ENCODE results near the gene NRXN3. TPM values are rescaled to one million over a fixed set of nuclear protein-coding genes. Genes with fewer than 3 reads are reported as not detected.

NRXN3 gene
- total and polyA plus RNA-seq, 4 donors, result 0.07 to 1.2 (median 0.23) TPM

DNA sequence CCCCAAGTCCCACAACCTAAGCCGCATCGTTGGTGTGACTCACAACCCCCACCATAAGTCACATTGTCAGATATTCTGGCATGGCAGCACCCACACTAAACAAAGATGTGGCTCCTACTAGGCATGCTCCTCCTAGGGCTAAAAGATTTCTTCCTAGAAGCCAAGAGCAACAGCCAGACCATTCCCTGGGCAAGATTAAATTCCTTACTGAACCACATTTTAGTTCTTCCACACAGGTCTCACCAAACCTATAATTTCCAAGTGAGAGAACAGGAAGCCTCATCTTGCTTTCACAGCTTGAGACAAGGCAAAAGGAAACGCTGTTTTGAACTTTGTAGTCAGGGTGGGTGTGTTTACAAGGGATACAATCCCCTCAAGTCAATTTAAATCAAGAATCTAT lies 1408.3 kb downstream of the NRXN3 start:
- WGBS, result 67% methylated on average over 3 of the region's 3 CpGs

DNA sequence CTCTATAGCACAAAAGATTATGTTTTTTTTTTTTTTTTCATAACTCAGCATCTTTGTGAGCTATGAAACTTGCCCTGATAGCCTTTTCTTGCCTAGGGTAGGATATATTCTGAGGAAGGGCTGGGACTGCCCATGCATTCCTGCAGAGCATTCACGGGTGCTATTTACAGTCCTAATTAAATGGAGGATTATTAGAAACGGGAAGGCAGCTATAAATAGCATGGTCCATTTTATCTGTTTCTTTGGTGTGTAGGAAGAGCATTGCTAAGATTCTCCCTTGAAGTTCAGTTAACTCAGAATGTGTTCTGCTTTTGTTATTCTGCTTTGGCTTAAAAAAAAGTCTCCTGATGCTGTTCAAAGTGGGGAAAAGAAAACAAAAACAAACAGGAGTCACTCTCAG lies 1410.2 kb downstream of the NRXN3 start:
- Histone ChIP-seq H3K36me3 (ENCODE audit: control insufficient read depth in 4 of 4, insufficient read depth in 3 of 4, low read depth in 1 of 4, low read length in 3 of 4) (no peaks in the 10 kb centered on the region), H3K4me3 (ENCODE audit: low read depth in 1 of 3, low read length in 3 of 3) (no peak overlapping the region), H3K4me1 (ENCODE audit: control insufficient read depth in 4 of 4, insufficient read depth in 4 of 4, low read length in 3 of 4) (no peaks in the 10 kb centered on the region), H3K9me3 (ENCODE audit: control insufficient read depth in 4 of 4, low read length in 3 of 4) (no peaks in the 10 kb centered on the region), H3K9ac (ENCODE audit: low read depth in 1 of 2, low read length in 2 of 2) (no peak overlapping the region), H3K27me3 (ENCODE audit: control insufficient read depth in 4 of 4, insufficient read depth in 4 of 4, low read length in 3 of 4) (no peaks in the 10 kb centered on the region), H3K27ac (ENCODE audit: low read depth in 1 of 2, low read length in 2 of 2) (no peak overlapping the region)
- 38% methylated on average over 2 of the region's 2 CpGs for WGBS
- TF ChIP-seq NR2F2 (IDR thresholded peaks at IDR 0.05) (no peak), RXRA (IDR thresholded peaks at IDR 0.05) (no peak), YY1 (IDR thresholded peaks at IDR 0.05) (no peak), JUND (IDR thresholded peaks at IDR 0.05) (no peak), RAD21 (IDR thresholded peaks at IDR 0.05) (no peak), SP1 (IDR thresholded peaks at IDR 0.05) (no peak), HNF4A (conservative IDR thresholded peaks at IDR 0.05) (no peak), GABPA (IDR thresholded peaks at IDR 0.05 in 1 of 2, conservative IDR thresholded peaks at IDR 0.05 in 1 of 2) (no peak)
- TF ChIP-seq, protein P1, sequence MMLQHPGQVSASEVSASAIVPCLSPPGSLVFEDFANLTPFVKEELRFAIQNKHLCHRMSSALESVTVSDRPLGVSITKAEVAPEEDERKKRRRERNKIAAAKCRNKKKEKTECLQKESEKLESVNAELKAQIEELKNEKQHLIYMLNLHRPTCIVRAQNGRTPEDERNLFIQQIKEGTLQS (IDR thresholded peaks at IDR 0.05), result no peak
- no peak for DNase-seq (ENCODE audit: low spot score)

More for the DNA sequence above, 1408.3 kb downstream of the NRXN3 start:
- TF ChIP-seq RXRA (IDR thresholded peaks at IDR 0.05) (no peak), FOXA2 (IDR thresholded peaks at IDR 0.05) (no peak), HNF4A (conservative IDR thresholded peaks at IDR 0.05) (no peak), TAF1 (conservative IDR thresholded peaks at IDR 0.05) (no peak), RAD21 (IDR thresholded peaks at IDR 0.05) (no peak), JUND (IDR thresholded peaks at IDR 0.05) (no peak), SP1 (IDR thresholded peaks at IDR 0.05) (no peak), GABPA (IDR thresholded peaks at IDR 0.05 in 1 of 2, conservative IDR thresholded peaks at IDR 0.05 in 1 of 2) (no peak), NR2F2 (IDR thresholded peaks at IDR 0.05) (no peak), EGR1 (IDR thresholded peaks at IDR 0.05; ENCODE audit: low read depth in 2 of 2) (no peak), FOXA1 (IDR thresholded peaks at IDR 0.05) (no peak)
- TF ChIP-seq, protein P2, sequence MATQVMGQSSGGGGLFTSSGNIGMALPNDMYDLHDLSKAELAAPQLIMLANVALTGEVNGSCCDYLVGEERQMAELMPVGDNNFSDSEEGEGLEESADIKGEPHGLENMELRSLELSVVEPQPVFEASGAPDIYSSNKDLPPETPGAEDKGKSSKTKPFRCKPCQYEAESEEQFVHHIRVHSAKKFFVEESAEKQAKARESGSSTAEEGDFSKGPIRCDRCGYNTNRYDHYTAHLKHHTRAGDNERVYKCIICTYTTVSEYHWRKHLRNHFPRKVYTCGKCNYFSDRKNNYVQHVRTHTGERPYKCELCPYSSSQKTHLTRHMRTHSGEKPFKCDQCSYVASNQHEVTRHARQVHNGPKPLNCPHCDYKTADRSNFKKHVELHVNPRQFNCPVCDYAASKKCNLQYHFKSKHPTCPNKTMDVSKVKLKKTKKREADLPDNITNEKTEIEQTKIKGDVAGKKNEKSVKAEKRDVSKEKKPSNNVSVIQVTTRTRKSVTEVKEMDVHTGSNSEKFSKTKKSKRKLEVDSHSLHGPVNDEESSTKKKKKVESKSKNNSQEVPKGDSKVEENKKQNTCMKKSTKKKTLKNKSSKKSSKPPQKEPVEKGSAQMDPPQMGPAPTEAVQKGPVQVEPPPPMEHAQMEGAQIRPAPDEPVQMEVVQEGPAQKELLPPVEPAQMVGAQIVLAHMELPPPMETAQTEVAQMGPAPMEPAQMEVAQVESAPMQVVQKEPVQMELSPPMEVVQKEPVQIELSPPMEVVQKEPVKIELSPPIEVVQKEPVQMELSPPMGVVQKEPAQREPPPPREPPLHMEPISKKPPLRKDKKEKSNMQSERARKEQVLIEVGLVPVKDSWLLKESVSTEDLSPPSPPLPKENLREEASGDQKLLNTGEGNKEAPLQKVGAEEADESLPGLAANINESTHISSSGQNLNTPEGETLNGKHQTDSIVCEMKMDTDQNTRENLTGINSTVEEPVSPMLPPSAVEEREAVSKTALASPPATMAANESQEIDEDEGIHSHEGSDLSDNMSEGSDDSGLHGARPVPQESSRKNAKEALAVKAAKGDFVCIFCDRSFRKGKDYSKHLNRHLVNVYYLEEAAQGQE (IDR thresholded peaks at IDR 0.05), result no peak
- TF ChIP-seq, protein P1 (IDR thresholded peaks at IDR 0.05), result no peak
- TF ChIP-seq, protein P3, sequence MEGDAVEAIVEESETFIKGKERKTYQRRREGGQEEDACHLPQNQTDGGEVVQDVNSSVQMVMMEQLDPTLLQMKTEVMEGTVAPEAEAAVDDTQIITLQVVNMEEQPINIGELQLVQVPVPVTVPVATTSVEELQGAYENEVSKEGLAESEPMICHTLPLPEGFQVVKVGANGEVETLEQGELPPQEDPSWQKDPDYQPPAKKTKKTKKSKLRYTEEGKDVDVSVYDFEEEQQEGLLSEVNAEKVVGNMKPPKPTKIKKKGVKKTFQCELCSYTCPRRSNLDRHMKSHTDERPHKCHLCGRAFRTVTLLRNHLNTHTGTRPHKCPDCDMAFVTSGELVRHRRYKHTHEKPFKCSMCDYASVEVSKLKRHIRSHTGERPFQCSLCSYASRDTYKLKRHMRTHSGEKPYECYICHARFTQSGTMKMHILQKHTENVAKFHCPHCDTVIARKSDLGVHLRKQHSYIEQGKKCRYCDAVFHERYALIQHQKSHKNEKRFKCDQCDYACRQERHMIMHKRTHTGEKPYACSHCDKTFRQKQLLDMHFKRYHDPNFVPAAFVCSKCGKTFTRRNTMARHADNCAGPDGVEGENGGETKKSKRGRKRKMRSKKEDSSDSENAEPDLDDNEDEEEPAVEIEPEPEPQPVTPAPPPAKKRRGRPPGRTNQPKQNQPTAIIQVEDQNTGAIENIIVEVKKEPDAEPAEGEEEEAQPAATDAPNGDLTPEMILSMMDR (IDR thresholded peaks at IDR 0.05; ENCODE audit: low read depth, low read length, missing input control), result no peak
- no peak overlapping the region for H3K4me3 ChIP-seq (ENCODE audit: low read depth in 1 of 3, low read length in 3 of 3)
- H3K9ac ChIP-seq (ENCODE audit: low read depth in 1 of 2, low read length in 2 of 2), result no peak overlapping the region
- H3K4me1 ChIP-seq (ENCODE audit: control insufficient read depth in 4 of 4, insufficient read depth in 4 of 4, low read length in 3 of 4), result no peaks in the 10 kb centered on the region
- no peaks in the 10 kb centered on the region for H3K27me3 ChIP-seq (ENCODE audit: control insufficient read depth in 4 of 4, insufficient read depth in 4 of 4, low read length in 3 of 4)
- H3K36me3 ChIP-seq (ENCODE audit: control insufficient read depth in 4 of 4, insufficient read depth in 3 of 4, low read depth in 1 of 4, low read length in 3 of 4), result no peaks in the 10 kb centered on the region
- no peak overlapping the region for H3K27ac ChIP-seq (ENCODE audit: low read depth in 1 of 2, low read length in 2 of 2)
- no peaks in the 10 kb centered on the region for H3K9me3 ChIP-seq (ENCODE audit: control insufficient read depth in 4 of 4, low read length in 3 of 4)
- no peak for DNase-seq (ENCODE audit: low spot score)
